Activated CD8-positive, alpha-beta memory T cell treated with anti-CD3 and anti-CD28 coated beads for 48 hours (primary cell): ENCODE data around the gene CNKSR3.
A peak's percentile ranks its signal among the peaks of the same experiment; 100 is the strongest.
"Not testable (repeated sequence)": the region's sequence is repeated elsewhere in the genome, so short reads cannot be mapped to it uniquely, and the experiment has no call there.

Source experiments
- DNase-seq, 3 experiments: peaks; one replicate each; pipeline ENCODE4 v3.0.0-alpha.2; 2020; ENCODE audit warnings: low read depth in 2 of 3, low spot score in 2 of 3

Gene CNKSR3

GRCh38 chr6:154510144-154510905 is at the start of gene CNKSR3:
CNKSR3 (minus strand) TSS chr6:154510685; CDS start chr6:154510114, 571 bp downstream.
- DNase-seq, result peak in 2 of 3 experiments; percentile 14 to 18

DNA sequence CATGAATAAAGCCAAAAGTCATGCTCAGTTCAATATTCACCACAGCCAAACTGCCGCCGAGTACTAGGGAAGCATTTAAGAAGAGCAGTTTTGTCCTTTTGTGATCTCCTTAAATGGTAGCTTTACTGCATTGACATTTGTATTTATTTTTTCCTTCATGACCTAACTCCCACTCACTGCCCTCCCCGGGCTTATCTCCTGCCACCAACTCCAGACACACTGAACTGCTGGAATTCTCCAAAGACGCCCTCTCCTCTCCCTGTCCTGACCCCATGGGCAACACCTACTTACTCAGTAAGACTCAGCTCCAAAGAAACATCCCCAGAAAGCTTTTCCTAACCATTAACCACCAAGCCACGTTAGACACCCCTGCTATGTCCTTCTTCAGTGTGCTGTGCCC is 48.5 kb upstream of the CNKSR3 start:
- no peak for DNase-seq

DNA sequence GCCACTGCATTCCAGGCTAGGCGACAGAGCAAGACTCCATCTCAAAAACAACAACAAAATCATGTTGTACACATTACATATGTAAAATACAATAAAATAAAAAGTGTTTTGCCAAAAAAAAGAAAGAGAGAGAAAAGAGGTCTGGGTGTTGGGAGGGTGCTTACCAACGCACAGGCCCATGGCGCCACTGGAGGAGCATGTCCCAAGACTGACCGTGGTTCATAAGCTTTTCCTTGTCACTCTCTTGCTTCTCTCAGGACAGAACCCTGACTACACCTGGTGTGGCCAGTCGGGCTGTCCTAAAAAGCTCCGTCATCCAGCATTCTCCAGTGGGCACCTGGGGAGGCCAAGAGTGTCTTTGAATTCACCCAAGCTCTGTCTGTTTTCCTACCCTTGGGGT is 48.0 kb upstream of the CNKSR3 start:
- DNase-seq, result no peak

- DNase-seq, result no peak
These were observed 44.7 kb upstream of the CNKSR3 start for GRCh38 chr6:154555073-154555677.

DNA sequence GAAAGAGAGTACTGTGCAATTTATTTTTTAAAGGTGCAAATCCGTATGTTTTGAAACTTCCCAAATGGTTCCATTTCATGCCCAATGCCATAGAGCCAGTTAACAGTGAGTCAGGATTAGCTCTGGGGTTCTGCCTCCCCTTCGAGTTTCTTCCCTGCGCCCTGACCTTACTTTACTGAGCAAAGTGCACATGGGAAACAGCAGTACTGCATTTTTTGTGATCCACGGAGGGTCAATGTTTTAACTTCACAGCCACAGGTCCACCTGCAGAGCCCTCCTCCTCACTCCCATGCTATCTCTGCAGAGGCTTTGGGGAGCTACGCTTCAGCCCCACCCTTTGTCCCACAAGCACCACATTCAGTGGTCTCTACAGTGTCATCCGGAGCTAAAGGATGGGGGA is 44.0 kb upstream of the CNKSR3 start:
- DNase-seq, result no peak

GRCh38 chr6:154550779-154551178 is 40.3 kb upstream of the CNKSR3 start:
- DNase-seq, result no peak

GRCh38 chr6:154549179-154549578 is 38.7 kb upstream of the CNKSR3 start:
- no peak for DNase-seq

DNA sequence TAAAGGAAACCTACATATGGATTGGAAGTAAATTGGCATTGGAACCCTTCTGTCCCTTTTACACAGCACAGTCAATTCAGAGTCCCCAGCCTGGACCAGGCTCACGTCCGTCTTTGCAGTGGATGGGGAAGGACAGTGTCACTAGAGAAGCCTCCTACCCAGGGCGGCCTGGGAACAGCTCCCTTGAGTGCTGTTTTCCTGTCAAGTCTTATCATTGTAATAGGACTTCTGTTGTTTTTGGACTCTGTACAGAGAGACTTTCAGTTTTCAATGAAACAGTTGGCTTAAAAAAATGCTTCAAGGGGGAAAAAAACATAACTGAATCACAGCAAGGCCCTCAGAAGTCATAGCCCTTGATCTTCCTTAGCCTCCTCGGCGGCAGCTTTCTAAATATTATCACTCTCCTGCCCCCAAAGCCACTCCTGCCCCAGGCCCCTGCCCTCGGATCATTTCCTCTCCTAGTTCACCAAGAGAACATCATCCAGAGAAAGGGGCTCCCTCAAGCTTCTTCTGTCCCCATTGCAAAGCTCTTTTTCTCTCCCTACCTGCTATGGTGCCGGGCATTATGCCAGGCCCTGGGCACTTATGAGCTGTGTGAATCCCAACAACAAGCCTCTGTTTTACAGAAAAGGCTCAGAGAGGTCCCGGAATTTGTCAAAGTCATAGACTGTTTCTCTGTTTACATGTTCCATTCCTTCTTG is 37.8 kb upstream of the CNKSR3 start:
- no peak for DNase-seq

DNA sequence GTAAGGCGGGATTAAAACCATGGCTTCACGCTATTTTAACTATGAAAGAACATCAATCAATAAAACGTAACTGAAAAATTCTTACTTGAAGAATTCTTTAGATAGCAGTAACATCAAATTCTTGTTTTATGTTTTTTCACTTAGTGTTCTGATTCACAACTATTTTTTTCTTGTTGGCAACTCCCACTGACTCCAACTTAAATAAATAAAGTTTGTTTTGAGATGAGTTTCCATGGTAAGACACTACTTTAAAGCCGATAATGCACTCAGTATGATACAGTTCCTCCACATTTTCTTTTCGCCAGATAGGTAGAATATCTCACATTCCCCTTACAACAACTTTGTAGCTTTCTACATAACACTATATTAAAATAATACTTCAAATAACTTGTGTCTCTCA is 33.1 kb upstream of the CNKSR3 start:
- DNase-seq, result no peak

DNA sequence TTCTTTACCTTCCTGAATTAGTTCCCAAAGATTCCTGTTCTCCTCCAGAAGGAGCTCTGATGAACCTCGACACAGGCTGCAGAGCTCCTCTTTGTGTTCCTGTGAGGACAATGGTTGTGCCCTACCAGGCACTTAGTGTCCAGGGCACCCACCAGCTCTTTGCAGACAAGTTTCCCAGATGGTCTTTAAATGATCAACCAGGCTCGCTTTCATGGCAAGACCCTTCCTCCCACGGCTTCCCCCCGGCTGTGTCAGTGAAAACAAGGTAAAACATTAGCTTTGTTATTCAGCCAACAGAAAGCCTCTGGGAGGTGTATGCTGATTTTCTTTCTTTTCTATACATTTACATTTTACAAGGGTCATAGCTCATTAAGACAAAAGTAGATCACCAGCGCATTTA is 32.3 kb upstream of the CNKSR3 start:
- no peak for DNase-seq

DNA sequence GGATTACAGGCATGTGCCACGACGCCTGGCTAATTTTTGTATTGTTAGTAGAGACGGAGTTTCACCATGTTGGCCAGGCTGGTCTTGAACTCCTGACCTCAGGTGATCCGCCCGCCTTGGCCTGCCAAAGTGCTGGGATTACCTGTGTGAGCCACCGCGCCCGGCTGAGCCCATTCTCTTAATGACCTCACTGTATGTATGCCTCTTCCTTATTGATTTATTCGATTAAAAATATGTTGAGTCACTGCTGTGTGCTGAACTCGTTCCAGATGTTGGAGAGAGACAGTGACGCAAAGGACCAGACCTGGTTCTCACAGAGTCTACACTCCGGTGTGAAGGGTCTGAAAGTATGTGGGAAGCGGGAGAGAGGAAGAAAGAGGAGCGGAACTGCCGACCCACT is 31.4 kb upstream of the CNKSR3 start:
- DNase-seq, result not testable (repeated sequence)

GRCh38 chr6:154539593-154540269 is 29.2 kb upstream of the CNKSR3 start:
- no peak for DNase-seq

GRCh38 chr6:154538640-154539191 is 28.2 kb upstream of the CNKSR3 start:
- no peak for DNase-seq

- no peak for DNase-seq
These were observed 27.2 kb upstream of the CNKSR3 start for GRCh38 chr6:154537511-154538325.

DNA sequence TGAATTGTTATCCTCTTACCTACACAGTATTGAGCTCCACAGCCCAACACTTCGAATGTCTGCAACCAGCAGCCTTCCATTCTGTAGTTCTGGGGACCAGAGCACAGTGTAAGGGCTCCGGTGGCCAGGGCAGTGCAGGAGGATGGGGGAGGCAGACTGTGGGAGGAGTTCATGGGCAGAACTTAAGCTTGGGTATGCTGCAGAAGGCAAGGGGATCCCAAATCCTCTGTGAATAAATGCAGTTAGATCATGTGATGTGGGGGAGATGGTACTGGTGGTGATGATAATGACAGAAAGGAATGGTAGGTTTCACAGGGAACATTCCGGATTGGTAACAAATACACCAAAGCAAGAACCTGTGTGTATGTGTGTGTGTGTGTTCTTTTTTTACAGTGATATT is 26.5 kb upstream of the CNKSR3 start:
- DNase-seq, result no peak

DNA sequence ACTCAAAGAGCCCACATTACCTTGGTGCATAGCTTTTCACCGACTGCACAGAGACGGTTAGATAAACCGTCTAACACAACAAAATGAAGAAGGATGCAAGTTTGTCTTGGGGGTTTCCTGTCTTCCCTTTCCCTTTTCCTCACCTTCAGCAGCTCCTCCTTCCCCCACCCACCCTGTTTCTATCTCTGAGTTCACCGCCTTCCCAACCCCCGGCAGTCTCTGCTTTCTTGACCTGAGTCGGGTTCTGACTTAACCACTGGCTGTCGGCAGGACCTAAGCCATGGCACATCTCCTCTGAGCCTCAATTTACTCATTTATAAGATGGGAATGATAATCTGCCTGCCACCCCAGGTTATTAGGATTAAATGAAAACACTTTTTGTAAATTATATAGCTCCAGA is 25.8 kb upstream of the CNKSR3 start:
- no peak for DNase-seq

GRCh38 chr6:154535851-154536250 is 25.4 kb upstream of the CNKSR3 start:
- DNase-seq, result no peak

- DNase-seq, result no peak
These were observed 24.7 kb upstream of the CNKSR3 start for GRCh38 chr6:154535147-154535546.

DNA sequence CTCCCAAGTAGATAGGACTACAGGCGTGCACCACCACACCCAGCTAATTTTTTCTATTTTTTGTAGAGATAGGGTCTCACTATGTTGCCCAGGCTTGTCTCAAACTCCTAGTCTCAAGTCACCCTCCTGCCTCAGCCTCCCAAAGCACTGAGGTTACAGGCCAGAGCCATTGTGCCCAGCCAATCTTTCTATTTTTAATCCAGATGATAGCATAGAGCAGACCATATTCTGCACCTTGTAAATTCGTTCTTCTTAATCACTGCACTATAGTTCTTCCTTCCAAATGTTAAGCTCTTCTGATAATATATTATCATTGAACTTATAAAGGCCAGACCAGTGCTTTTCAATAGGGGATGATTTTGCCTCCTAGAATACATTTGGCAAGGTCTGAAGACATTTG is 24.0 kb upstream of the CNKSR3 start:
- DNase-seq, result no peak

DNA sequence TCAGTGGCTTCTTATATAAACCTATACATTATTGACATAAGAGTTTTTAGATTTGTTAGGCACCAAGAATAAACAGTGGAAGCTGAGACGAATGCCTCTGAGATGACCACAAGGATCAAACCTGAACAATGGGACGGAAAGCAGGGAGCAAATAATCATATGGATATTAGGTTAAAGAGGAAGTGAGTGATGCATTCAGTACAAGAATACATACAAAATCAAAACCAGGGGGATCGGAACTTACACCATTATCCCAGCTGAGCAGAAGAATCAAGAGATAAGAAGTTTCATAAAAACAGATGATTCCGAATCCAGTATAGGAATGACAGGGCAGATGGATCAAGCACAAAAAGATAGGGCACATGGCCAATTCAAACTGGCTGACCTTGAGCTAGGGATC is 21.9 kb upstream of the CNKSR3 start:
- DNase-seq, result no peak

DNA sequence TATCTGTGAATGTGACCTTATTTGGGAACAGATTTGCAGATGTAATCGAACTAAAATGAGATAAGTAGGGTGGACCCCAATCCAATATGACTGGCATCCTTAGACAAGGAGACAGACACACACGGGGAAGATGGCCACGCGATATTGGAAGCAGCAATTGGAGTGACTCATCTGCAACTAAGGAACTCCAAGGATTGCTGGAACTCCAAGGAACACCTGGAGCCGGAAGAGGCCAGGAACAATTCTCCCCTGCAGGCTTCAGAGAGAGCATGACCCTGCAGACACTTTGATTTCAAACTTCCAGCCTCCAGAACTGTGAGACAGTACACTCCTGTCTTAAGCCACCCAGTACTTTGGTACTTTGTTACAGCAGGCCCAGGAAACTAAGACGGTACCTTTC is 19.5 kb upstream of the CNKSR3 start:
- DNase-seq, result no peak
